ENCODE measurements around the gene PEX13.

GRCh38 chr2:61057562-61057961 is 40.0 kb downstream of the PEX13 start:
- TF ChIP-seq CTCF (IDR thresholded peaks at IDR 0.05) (no peak), ZFX (IDR thresholded peaks at IDR 0.05; ENCODE audit: borderline replicate concordance) (no peak)

Measured in 22Rv1 (cell line).